Measurements from ENCODE around the gene MON2. TPM values are rescaled to one million over a fixed set of nuclear protein-coding genes. Genes with fewer than 3 reads are reported as not detected.
A peak's percentile ranks its signal among the peaks of the same experiment; 100 is the strongest.

The MON2 gene
- total RNA-seq, 1 donor from 2014 or later: 15.9 TPM

DNA sequence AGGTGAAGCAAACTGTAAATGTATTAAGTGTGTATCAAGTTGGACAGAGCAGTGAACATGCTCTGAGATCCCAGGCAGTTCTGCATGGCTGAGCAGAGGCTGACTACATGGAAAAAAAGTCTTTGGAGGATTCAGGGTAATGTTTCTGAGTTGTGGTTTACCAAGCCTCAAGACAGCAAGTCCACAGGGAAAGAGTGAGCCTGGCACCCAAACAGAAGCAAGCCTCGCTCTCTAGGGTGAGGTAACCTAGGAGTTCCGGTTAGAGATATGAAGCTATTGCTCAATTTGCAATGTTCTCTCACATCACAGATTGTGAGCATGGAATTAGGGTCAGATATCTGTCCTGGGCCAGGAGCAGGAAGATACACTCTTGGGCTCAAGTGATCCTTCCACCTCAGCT lies 158.6 kb downstream of the MON2 start:
- no peak for TF ChIP-seq CTCF (conservative IDR thresholded peaks at IDR 0.05; ENCODE audit: low read depth, low read length)
- DNase-seq (ENCODE audit: low read depth): peak; percentile 80
- no peak overlapping the region for H3K4me3 ChIP-seq (ENCODE audit: low read depth, low read length)

DNA sequence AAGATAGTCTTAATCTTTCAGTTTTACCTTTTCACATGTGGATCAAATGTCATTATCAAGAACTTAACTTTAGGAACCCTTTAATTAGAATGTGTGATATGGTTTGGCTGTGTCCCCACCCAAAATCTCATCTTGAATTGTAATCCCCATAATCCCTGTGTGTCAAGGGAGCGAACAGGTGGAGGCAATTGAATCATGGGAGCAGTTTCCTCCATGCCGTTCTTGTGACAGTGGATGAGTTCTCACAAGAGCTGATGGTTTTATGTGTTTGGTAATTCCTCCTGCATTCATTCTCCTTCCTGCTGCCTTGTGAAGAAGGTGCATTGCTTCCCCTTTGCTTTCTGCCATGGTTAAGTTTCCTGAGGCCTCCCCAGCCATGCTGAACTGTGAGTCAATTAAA lies 160.6 kb downstream of the MON2 start:
- TF ChIP-seq CTCF (conservative IDR thresholded peaks at IDR 0.05; ENCODE audit: low read depth, low read length): no peak
- no peak overlapping the region for H3K4me3 ChIP-seq (ENCODE audit: low read depth, low read length)
- no peak for DNase-seq (ENCODE audit: low read depth)

DNA sequence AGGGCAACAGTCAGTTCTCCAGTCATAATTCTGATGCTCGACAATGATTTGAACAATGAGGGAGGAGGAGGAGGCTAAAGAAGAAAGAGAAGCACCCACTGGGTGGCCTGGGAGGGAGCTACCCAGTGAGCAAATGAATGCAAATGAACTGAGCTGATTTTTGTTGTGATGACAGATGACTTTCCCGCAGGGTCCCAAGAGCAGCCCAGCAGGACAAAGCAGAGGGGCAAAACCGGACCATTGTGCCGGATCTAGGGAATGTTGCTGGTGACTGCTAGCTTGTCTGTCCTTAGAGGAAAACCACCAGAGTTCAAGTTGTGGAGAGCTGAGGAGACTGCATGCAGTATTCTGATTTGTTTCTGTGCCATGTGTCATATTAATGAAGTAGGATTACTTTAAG lies 162.8 kb downstream of the MON2 start:
- no peak for DNase-seq (ENCODE audit: low read depth)
- TF ChIP-seq CTCF (conservative IDR thresholded peaks at IDR 0.05; ENCODE audit: low read depth, low read length): no peak
- no peak overlapping the region for H3K4me3 ChIP-seq (ENCODE audit: low read depth, low read length)

GRCh38 chr12:62629971-62630739 lies 163.5 kb downstream of the MON2 start:
- no peak for TF ChIP-seq CTCF (conservative IDR thresholded peaks at IDR 0.05; ENCODE audit: low read depth, low read length)
- no peak for DNase-seq (ENCODE audit: low read depth)
- H3K4me3 ChIP-seq (ENCODE audit: low read depth, low read length): no peak overlapping the region

DNA sequence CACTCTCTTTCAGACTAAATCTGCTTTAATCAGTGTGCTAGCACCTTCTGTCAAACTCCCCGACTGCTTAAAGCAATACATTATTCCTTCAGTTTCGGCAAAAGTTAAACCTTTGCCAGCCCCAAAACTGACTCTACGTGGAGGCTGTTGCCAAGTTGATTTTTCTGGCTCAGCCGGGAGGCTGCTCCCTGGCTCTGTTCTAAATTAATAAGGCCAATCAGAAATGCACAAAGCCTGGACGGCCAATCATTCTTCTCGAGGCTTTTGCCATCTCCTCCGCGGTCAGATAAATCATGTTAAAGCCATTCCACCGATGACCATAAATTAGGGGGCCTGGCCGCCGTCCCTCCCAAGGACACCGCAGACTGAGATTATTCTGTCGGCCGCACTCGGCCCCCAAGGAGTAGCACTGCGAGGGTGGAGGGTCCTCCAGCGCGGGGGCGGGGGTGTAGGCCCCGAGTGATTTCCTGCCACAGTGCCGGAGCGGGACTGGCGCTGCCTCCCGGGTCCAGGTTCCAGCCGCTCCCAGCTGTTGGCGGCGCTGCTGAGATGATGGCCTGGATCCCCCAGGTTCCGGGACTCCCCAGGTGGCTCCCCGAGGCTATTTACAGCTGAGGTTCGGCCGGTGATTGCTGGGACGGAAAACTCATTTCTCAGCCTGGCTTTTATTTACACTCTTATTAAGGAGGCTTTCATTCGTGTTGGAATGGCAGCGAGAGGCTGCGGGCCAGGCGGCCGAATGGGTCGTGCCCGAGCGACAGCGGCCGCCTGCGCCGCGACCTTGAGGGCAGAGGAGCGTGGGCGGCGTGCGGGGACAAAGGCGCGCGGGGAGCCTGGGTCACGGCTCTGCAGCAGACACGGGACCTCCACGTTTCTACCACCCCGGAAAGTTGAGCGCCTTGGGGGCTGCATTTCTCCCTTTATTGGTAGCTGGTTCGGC lies 165.1 kb downstream of the MON2 start:
- peak; percentile 54 for TF ChIP-seq CTCF (conservative IDR thresholded peaks at IDR 0.05; ENCODE audit: low read depth, low read length)
- H3K4me3 ChIP-seq (ENCODE audit: low read depth, low read length): peak overlapping the region; percentile 57
- no peak for DNase-seq (ENCODE audit: low read depth)

DNA sequence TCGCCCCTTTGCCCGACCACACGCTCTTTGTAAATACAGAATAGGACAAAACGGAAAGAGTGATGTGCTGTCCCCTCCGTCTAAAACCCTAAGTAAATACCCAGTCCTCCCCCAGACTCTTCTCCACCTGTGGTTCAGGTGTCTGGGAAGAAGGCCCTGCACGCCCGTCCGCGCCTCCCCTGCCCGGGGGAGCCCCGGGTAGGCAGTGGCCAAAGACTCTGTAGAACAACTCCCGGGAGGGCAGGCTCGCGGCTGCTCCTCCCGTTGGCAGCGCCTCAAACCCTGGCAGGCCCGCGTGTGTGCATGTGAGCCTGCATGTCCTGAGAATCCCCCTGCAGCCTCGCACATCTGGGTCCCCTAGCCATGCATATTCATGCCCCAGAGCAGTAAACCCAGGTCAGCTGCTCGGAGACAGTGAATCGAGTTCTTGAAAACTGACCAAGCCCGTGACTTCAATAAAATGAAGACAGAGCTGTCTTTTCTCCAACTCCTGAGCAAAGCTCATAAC lies 165.8 kb downstream of the MON2 start:
- no peak for TF ChIP-seq CTCF (conservative IDR thresholded peaks at IDR 0.05; ENCODE audit: low read depth, low read length)
- H3K4me3 ChIP-seq (ENCODE audit: low read depth, low read length): peak overlapping the region; percentile 57
- DNase-seq (ENCODE audit: low read depth): no peak

All from epithelial cell of proximal tubule (primary cell).